Parathyroid adenoma (tissue), 2 donors: Measurements from ENCODE around the gene U2AF1L4.

Source experiments
- H2AFZ ChIP-seq: fragments of 300-600 bp; sonication (generic); one replicate; pipeline ENCODE4 v1.7.0; 2017; ENCODE audit warnings: antibody characterized with exemption, mild to moderate bottlenecking
- H3K27ac ChIP-seq: fragments of 300-600 bp; sonication (generic); one replicate; pipeline ENCODE4 v1.7.0; 2017
- H3K27me3 ChIP-seq: fragments of 300-600 bp; sonication (generic); one replicate; pipeline ENCODE4 v1.7.0; 2017; ENCODE audit warnings: low read length; ENCODE audit not compliant: control insufficient read depth, insufficient read depth
- H3K36me3 ChIP-seq: fragments of 300-600 bp; sonication (generic); one replicate; pipeline ENCODE4 v1.7.0; 2017; ENCODE audit warnings: low read length; ENCODE audit not compliant: control insufficient read depth, insufficient read depth
- H3K4me1 ChIP-seq: fragments of 300-600 bp; sonication (generic); one replicate; pipeline ENCODE4 v1.7.0; 2017; ENCODE audit warnings: control low read depth
- H3K4me2 ChIP-seq: fragments of 300-600 bp; sonication (generic); one replicate; pipeline ENCODE4 v1.7.0; 2017; ENCODE audit warnings: low read length
- H3K4me3 ChIP-seq: fragments of 300-600 bp; sonication (generic); one replicate; pipeline ENCODE4 v1.7.0; 2017; ENCODE audit warnings: low read depth, low read length
- H3K79me2 ChIP-seq: fragments of 300-600 bp; sonication (generic); one replicate; pipeline ENCODE4 v1.7.0; 2017; ENCODE audit warnings: control low read depth
- H3K9ac ChIP-seq: fragments of 300-600 bp; sonication (generic); one replicate; pipeline ENCODE4 v1.7.0; 2017; ENCODE audit warnings: mild to moderate bottlenecking
- H3K9me3 ChIP-seq: fragments of 300-600 bp; sonication (generic); one replicate; pipeline ENCODE4 v1.7.0; 2017; ENCODE audit warnings: low read length; ENCODE audit not compliant: control insufficient read depth
- CTCF ChIP-seq: fragments of 300-600 bp; sonication (generic); IDR thresholded peaks from one replicate; pipeline ENCODE4 v1.7.0; 2017; ENCODE audit warnings: antibody characterized with exemption, mild to moderate bottlenecking
- donor health status: primary hyperparathyroidism.

Gene U2AF1L4

GRCh38 chr19:35750167-35750566 lies 4.9 kb upstream of the U2AF1L4 start:
- Histone ChIP-seq H2AFZ (no peak overlapping the region), H3K4me2 (no peak overlapping the region), H3K79me2 (no peaks in the 10 kb centered on the region), H3K9me3 (no peaks in the 10 kb centered on the region), H3K9ac (no peak overlapping the region), H3K27me3 (no peaks in the 10 kb centered on the region), H3K4me3 (no peak overlapping the region), H3K27ac (no peak overlapping the region), H3K36me3 (no peaks in the 10 kb centered on the region), H3K4me1 (no peaks in the 10 kb centered on the region)
- no peak for TF ChIP-seq CTCF

- peak within 1 kb of the TSS; percentile 83 for H3K4me2 ChIP-seq
- peaks cover 4% of the 10 kb centered on the region for H3K4me1 ChIP-seq
- H2AFZ ChIP-seq: peak within 1 kb of the TSS; percentile 83
These were observed 3.1 kb upstream of the U2AF1L4 start, which contains the start of gene LIN37 for GRCh38 chr19:35748106-35749020. LIN37 (plus strand) TSS chr19:35748576; CDS start chr19:35748725, 149 bp downstream.

GRCh38 chr19:35746531-35746930 lies 1.3 kb upstream of the U2AF1L4 start:
- H3K27me3 ChIP-seq: no peaks in the 10 kb centered on the region
- no peaks in the 10 kb centered on the region for H3K79me2 ChIP-seq
- H3K9ac ChIP-seq: no peak overlapping the region
- no peak overlapping the region for H2AFZ ChIP-seq
- TF ChIP-seq CTCF: no peak
- H3K4me3 ChIP-seq: peak overlapping the region; percentile 99
- H3K4me1 ChIP-seq: peaks cover 4% of the 10 kb centered on the region
- H3K9me3 ChIP-seq: no peaks in the 10 kb centered on the region
- H3K27ac ChIP-seq: no peak overlapping the region
- H3K4me2 ChIP-seq: peak overlapping the region; percentile 88
- no peaks in the 10 kb centered on the region for H3K36me3 ChIP-seq

More at GRCh38 chr19:35748106-35749020, 3.1 kb upstream of the U2AF1L4 start, which contains the start of gene LIN37:
- Histone ChIP-seq H3K9me3 (no peaks in the 10 kb centered on the region), H3K36me3 (no peaks in the 10 kb centered on the region), H3K4me3 (peak within 1 kb of the TSS; percentile 96), H3K9ac (peak within 1 kb of the TSS; percentile 56), H3K27ac (peak within 1 kb of the TSS; percentile 60), H3K27me3 (no peaks in the 10 kb centered on the region), H3K79me2 (no peaks in the 10 kb centered on the region)
- TF ChIP-seq CTCF: no peak

- Histone ChIP-seq H3K36me3 (no peaks in the 10 kb centered on the region), H3K27ac (peak overlapping the region; percentile 99), H3K4me3 (peak overlapping the region; percentile 99), H3K27me3 (no peaks in the 10 kb centered on the region), H2AFZ (peak overlapping the region; percentile 72), H3K79me2 (no peaks in the 10 kb centered on the region), H3K4me2 (peak overlapping the region; percentile 88), H3K4me1 (peaks cover 4% of the 10 kb centered on the region), H3K9me3 (no peaks in the 10 kb centered on the region), H3K9ac (peak overlapping the region; percentile 57)
- TF ChIP-seq CTCF: no peak
These were observed 857 bp upstream of the U2AF1L4 start for GRCh38 chr19:35746087-35746462.
